Measurements from ENCODE around the gene NEURL4.

Gene NEURL4

DNA sequence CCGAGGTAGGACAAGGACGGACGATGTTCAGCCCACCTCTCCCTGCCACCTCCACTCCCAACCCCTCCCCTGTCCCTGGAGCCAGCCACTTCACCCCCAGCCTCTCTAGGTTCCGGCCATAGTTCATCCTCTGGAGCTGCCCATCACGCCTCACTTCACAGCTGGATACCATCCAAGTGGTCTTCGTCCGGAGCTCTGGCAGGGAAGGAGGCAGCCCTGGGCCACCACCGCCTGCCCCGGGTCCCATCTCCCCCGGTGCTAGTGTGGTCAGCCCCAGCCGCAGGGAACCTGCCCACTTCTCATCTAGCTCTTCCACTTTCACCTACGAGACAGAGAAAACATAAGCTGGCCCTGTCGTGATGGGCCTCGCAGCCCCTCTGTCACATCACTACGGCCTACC lies 7.7 kb downstream of the NEURL4 start:
- DNase-seq = no peak

DNA sequence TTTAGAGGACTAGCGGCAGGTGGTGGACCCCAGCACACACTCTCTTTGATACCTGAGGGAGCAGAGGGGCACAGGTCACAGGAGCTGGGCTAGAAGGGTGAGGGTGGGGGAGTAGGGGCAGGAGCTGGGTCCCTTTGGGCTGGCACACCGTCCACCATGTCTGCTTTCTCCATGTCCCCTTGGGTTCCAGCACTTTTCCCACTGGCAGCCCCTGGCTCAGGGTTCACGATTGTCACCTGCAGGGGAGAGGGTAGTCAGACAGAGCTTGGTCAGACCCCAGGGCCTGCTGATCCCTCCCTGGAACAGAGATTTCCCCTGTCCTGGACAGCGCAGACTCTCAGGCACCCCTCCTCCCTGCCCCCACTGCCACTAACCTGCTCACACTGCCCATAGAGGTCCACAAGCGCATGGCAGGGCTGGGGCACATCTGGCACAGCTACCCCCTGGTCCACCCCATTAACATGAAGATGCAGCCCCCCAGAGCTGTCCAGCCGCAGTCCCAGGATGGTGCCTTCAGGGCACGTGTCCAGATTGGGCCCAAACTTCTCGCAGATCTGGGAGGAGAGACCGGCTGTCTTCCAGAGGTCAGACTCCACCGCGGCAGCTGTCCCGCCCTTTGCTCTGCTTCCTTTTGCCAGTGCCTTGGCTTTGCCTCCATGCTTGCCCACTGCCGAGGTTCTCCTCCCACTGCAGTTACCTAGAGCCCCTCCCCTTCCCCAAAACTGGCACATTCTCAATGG lies 10.8 kb downstream of the NEURL4 start:
- DNase-seq = no peak

DNA sequence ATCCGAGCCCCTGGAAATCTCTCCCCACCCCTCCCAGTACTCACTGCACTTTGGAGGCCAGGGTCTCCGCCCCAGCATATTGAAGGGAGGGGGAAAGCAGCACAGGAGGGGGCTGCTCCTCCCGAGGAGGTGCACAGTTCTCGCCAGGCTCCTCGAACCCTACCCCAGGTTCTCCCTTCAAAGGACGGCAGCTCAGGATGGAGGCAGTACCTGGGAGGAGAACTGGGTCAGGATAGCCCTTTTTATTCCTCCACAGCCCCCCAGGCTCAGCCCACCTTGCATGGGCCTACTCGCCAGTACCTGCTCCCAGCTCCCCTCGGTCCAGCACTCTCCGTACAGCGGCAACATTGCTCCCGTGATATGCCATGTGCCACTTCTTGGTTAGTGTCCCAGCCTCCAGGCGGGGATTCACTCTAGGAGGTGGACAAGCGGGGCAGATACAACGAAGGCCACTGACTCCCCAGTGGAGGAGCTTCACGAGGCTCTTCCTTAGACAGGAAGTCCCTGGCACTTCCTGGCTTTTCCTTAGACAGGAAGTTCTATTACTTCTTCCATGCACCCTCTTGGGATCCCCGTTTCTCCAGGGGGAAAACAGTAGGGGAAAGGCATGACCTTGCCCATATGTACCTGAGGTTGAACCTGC lies 11.9 kb downstream of the NEURL4 start:
- no peak for DNase-seq

DNA sequence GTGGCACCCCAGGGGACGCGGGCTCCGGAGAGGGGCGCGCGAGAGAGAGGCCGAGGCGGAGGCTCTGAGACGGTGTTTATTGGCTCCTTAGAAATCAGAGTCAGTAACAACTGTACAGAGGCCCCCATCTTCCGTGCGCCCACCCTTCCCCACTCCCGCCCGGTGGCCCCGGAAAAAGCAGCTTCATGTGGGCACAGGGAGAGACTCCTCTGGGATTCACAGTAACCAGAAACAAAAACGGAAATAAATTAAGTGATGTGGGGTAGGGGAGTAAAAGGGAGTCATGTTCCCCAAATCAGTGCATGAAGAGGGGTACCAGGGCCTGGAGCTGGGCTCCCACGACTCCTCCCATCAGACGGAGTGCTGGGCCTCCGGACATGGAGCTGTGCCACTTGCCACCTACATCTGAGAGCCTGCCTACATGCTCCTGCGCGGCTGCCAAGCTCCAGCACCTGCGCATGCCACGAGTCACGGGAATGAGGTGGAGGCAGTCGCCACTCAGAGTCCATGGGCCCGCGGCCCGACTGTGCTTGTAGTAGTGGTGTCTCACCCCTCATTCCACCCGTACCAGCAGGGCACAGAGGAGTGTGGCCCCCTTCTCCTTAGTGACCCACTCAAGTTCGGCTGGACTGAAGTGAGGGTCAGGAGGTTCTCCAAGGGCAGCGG lies 13.4 kb downstream of the NEURL4 start:
- no peak for DNase-seq

DNA sequence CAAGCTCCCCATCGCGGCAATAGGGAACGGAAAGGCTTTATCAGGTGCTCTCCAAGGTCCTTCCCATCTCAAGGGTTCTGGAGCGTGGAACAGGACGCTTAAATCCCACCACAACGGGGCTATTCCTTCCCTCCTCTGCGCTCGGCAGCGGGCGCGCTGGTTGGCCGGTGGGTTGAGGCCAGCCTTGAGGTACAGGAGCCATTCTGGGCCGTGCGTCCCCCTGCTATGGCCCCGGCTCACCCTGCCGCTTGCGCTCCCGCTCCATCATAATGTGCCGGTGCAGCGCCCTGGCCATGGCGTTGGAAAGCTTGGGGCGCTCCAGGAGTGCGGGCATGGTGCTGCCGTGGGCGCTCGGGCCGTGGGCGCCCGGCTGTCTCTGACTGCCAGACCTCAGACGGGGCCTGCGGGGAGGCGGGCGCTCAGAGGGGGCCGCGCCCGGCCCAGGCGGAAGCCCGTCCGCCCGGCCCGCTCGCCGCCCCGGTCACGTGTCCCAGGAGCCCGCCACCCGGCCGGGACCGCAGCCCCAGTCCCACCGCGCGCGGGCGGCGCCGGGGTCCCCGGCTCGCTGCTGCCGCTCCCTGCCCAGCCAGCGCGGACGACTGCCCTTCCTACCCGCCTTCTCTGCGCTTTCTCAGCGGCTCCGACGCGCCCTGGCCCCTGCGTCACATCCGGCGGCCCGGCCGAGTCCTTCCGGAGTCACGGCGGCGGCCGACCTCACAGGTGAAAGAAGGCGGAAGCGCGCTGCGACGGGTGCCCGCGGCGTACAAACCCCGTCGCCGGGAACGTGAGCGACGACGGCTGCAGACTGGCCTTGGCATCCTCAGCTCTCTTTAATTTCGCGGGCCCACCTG lies 14.2 kb downstream of the NEURL4 start, which contains the start of gene GPS2:
Gene GPS2 (minus strand): TSS at position 642 of the 851 bp plus-strand sequence. CDS start 308 bp downstream, at position 334.
- DNase-seq = peak; percentile 96

DNA sequence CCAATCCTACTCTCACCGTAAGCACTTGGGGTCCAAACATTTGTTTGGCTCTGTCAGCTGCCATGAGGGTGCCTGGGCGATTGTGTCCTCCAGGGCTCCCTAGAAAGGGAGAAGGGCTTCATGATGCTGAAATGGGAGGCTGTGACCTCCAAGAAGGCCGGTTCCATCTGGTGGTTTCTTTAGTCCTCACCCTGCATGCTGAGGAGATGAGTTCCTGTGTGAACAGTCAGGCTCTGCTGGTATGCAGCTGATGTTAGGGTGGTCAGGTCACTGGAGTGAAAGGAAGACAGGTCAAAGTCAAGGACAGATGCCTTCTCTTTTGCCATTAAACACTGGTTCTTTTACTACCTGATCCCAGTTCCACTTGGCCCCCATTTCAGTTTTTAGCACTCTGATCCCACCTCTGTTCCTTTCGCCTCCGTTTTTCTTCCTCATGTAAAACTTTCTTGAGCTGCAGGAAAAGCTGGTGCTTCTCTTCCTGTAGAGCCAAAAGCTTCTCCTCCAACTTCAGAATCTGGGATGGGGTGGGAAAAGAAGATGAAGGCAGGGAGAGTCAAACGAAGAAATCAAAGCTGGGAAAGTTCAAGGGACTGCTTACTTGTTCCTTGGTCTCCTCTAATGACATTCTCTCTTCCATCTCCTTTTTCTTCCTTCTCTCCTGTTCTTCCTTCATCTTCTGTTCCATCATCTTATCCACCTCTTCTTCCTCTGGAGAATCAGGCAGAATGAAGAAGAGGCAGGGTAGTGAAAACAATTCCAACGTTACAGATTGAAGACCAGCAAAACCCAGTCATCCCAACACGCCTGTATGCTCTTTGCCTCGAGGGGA lies 15.0 kb downstream of the NEURL4 start:
- peak; percentile 45 for DNase-seq

DNA sequence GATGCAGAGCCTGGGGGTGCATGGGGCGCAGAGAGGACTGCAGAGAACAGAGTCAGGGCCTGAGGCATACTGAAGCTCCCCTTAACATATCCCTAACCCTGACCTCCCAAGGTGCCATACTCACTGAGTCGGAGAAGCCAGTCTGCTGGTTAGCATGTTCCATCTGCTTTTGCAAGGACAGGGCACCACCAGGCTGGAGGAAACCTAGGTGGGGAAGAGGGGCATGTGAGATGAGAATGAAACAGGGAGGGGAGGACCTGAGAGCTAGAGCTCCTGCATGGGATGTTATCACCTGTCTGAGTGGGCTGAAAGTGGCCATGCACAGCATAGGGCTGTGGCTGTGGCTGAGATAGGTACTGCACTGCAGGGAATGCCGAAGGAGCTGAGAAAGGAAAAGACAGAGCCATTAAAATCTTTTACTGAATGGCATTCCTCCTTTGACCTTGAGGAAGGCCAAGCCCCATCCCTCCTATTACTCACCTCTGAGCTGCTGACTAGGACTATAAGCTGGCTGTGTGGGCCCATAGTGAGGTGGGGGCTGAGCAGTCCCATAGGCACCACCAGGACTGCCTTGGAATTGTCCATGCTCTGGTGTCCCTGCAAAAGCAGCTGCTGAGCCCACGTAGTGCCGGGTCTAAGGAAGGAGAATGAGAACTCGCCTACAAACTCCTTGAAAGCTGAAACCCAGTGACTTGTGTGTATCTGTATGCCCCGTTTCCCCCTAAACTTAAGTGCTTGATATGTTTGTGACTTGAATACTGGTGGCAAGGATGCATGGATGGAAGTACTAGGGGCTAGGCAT lies 15.8 kb downstream of the NEURL4 start:
- peak; percentile 51 for DNase-seq

DNA sequence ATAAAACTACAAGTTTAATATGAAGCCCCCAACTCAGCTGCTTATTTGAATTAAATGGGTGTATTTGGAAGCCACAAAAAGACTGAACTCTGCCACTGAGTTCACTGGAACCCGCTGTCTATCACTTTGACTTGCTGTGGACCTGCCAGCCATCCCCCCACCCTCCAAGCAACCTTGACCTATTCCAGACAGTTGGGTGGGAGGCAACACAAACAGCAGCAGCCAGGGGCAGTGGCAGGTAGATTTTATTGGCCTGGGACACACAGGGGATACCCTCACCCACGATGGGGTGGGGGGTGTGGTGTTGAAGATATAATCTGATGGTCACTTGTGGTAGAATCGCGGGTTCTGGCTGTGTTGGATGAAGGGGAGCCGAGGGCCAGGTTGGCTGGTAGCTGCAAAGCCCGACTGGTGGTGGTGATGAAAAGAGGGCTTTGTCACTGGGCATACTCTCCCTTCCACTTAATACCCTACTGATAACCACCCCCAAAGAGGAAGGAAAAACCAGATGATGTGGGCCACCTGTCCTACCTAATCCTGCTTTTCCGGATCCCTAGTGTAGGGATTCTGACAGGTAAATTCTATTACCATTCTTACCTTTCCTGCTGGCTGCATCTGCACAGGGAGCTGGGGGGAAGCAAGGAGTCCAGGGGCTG lies 16.6 kb downstream of the NEURL4 start:
- no peak for DNase-seq

DNA sequence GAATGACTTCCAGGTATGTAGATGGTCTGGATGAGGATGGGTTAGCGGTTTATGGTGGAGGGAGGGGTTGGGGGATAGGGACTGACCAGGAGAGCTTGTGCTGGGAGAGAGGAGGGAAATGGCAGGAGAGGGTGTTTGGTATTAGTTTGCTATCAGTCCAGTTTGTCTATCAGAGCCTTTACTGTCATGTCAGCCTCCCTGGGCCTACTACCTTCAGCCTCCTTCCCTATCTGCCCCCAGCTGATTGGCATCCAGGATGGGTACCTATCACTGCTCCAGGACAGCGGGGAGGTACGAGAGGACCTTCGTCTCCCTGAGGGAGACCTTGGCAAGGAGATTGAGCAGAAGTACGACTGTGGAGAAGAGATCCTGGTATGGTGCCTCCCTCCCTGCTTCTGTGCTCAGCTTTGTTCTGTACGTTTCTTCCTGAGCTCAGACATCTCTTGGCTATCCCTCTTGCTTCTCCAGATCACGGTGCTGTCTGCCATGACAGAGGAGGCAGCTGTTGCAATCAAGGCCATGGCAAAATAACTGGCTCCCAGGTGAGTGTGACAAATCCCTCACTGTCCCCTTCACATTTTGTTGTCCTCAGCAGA lies 17.9 kb downstream of the NEURL4 start:
- no peak for DNase-seq

DNA sequence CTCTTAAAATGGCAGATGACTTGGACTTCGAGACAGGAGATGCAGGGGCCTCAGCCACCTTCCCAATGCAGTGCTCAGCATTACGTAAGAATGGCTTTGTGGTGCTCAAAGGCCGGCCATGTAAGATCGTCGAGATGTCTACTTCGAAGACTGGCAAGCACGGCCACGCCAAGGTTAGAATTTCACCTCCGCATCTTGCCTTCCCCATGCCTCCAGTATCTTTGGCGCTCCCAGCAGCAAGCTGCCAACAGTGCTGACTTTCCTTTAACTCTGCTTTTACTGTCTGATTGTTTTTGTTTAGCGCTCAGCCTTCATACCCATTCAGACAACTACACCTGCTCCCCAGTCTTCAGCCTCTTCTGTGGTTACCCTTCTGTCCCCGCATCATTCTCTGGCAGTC lies 19.5 kb downstream of the NEURL4 start:
- DNase-seq = no peak

DNA sequence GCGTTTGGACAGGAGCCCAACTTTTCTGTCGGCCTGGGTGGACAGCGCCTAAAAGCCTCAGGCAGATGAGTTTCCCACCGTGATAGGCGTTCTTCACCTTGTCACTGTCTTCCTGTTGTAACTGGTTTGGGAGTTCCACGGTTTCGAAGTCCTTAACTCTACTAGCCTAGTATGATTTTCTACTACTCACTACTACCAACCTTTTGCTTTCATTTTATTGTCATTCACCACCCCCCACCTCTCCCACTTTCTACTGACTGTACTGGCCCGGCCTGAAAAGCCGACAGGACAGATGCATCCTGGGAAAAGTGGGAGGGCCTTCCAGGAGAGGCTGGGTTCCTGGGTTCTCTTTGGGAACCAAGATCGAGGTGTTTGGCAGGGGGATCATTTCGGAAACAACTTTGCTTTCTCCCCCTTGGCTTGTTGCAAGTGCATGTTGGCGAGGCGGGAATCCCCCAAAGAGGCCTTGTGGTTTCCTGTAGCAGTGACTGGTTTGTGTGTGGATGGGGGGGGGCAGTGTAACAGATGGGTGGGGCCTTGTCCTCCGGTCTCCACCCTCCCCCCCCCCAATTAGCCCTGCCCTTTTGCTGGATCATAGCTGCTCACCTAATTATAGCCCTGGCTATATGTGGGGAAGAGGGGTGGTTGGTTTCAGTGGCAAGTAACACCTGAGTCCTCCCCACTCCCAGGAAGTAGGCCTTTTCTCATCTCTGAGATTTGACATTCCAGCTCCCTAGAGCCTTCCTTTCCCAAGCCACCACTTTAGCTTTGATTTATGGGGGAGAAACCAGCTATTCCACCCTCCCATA lies 20.3 kb downstream of the NEURL4 start:
- DNase-seq = peak; percentile 88

DNA sequence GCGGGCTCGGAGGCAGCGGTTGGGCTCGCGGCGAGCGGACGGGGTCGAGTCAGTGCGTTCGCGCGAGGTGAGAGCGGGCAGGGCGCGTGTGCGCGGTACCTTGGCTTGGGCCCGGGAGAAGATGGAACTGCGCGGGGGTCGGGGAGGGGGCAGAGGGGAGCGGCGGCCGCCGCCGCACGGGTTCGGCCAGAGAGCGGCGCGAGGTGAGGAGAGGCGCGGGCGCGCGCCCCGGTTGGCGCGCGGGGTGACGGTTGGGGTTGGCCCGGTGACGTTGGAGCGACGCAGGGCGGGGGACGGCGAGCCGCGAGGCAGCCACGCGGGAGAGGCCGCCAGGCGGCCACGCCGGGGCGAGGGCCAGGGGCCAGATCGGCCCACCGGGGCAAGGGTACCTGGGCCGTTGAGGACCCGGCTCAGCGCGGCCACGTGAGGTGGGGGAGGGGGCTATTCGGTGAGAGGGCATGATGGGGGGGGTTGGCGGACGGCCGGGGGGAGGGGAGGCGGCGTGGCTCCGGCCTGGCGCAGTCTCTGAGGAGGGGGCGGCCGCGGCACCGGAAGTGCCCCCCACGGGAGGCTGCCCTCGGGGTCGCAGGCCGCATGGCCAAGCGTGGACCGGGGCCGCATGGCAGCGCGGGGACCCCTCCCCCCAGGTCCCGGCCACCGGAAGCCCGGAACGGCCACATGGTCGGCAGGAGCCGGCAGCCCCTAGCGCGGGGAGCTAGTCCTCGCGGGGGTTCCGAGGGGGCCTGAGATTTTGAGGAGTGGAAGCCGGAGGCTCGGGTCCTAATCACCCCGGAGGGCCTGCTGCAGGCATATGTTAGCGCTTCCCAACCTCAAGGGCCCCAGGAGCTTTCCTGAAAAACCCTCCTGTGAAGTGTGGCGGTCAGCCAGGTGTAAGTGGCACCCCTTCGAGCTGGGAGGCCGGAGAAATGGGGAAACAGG lies 21.2 kb downstream of the NEURL4 start:
- peak; percentile 60 for DNase-seq

DNA sequence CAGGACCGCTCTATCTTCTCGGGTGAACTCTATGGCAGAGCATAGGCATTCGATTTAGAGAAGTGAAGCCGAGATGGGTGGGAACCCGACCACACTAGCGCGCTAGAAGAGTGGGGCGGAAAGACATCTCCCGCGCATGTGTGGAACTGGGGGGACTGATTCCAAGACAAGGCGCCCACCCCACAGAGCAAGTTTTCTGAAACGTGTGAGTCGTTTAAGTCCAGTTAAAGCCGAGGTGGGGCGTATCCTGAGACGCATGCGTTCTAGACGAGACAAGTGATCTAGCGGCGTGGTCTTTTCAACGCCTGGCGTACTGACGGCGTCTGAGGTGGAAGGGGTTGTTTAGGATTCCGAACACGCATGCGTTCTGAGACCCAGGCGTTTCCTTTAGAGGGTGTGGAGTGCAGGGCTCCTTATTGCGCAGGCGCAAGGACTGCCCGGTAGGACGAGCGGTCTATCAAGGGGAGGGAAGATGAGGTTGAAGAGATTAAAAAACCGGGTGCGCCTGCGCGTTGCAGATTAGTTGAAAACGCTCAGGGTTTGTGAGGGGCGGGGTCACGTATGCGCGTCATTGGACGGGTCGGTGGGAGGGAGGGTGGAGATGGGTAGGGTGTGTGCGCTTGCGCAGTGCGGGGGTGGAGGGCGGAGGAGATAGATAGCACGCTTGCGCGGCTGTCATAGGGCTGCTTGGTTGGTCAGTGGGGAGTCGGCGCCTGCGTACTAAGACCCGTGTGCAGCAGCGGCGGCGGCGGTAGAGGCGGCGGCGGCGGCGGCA lies 22.0 kb downstream of the NEURL4 start, which contains the start of gene EIF5A:
Gene EIF5A (plus strand): TSS at position 718 of the 775 bp plus-strand sequence. CDS start 2,008 bp downstream, outside the sequence.
- DNase-seq = peak; percentile 100

DNA sequence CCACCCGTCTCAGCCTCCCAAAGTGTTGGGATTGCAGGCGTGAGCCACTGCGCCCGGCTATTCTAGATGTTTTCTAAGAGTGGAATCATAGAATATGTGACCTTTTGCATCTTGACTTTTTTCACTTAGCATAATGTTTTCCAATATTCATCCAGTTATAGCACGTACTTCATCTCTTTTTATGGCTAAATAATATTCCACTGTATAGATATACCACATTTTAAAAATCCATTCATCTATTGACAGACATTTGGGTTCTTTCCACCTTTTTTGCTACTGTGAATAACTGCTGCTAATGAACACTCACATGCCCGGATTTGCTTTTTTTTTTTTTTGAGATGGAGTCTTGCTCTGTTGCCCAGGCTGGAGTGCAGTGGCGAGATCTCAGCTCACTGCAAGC lies 25.0 kb downstream of the NEURL4 start:
- DNase-seq = no peak

DNA sequence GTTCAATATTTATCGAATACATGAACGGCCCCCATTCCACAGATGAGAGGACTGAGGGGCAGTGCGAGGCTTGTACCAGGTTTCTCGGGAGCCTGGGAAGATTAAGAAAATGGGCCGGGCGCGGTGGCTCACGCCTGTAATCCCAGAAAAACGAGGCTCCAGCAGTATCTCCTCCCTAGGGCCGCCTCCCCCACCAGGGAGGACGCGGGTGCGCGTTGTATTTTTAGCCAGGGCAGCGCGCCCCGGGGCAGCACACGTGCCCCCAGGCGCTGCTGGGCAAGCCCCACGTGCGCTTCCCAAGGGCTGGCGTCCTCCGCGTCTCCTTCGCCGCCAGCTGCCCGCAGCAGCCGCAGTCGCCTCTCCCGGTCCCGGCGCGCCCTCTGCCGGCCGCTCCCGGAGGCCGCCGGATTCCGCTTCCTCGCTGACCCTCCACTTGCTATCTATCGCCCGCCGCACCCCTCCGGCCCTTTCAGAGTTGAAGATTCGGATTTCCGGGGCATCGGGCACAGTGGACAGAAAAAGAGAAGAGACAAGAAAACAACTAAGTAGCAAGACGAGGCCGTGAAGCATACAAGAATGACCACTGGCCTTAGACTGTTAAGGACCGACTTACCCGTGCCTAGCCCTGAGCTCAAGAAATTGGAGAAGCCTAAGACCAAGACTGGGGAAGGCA lies 32.8 kb downstream of the NEURL4 start:
- peak; percentile 80 for DNase-seq

Measured in stimulated activated CD4-positive, alpha-beta T cell treated with anti-CD3 and anti-CD28 coated beads, Interleukin-15, amount 100 ng/mL, for 24 hours (primary cell).